Rectal smooth muscle tissue (tissue), 1 donor: ENCODE data around the gene DTWD1.
A peak's percentile ranks its signal among the peaks of the same experiment; 100 is the strongest.

Experiments
- H3K27ac ChIP-seq: one replicate; pipeline ENCODE4 v1.7.0; 2013; ENCODE audit warnings: low read depth, low read length, inconsistent platforms
- H3K27me3 ChIP-seq: one replicate; pipeline ENCODE4 v1.7.0; 2013; ENCODE audit warnings: low read length; ENCODE audit not compliant: control insufficient read depth, insufficient read depth
- H3K36me3 ChIP-seq: one replicate; pipeline ENCODE4 v1.7.0; 2013; ENCODE audit warnings: low read length; ENCODE audit not compliant: control insufficient read depth, insufficient read depth
- H3K4me1 ChIP-seq: one replicate; pipeline ENCODE4 v1.7.0; 2013; ENCODE audit warnings: low read length; ENCODE audit not compliant: control insufficient read depth, insufficient read depth
- H3K4me3 ChIP-seq: one replicate; pipeline ENCODE4 v1.7.0; 2013; ENCODE audit warnings: low read length
- H3K9ac ChIP-seq: one replicate; pipeline ENCODE4 v1.7.0; 2013; ENCODE audit warnings: low read length

The DTWD1 gene

GRCh38 chr15:49621887-49622286 is 1.0 kb downstream of the DTWD1 start:
- H3K27me3 ChIP-seq, result no peaks in the 10 kb centered on the region
- H3K9ac ChIP-seq, result no peak overlapping the region
- peak overlapping the region; percentile 96 for H3K27ac ChIP-seq
- H3K36me3 ChIP-seq, result peaks cover 4% of the 10 kb centered on the region
- H3K4me1 ChIP-seq, result peaks cover 14% of the 10 kb centered on the region
- H3K4me3 ChIP-seq, result peak overlapping the region; percentile 81

GRCh38 chr15:49622561-49622960 is 1.7 kb downstream of the DTWD1 start:
- H3K36me3 ChIP-seq, result peaks cover 4% of the 10 kb centered on the region
- no peak overlapping the region for H3K4me3 ChIP-seq
- no peak overlapping the region for H3K27ac ChIP-seq
- no peak overlapping the region for H3K9ac ChIP-seq
- H3K27me3 ChIP-seq, result no peaks in the 10 kb centered on the region
- H3K4me1 ChIP-seq, result peaks cover 16% of the 10 kb centered on the region

- no peaks in the 10 kb centered on the region for H3K27me3 ChIP-seq
- no peak overlapping the region for H3K27ac ChIP-seq
- H3K36me3 ChIP-seq, result peaks cover 4% of the 10 kb centered on the region
- H3K9ac ChIP-seq, result no peak overlapping the region
- H3K4me3 ChIP-seq, result no peak overlapping the region
- peaks cover 16% of the 10 kb centered on the region for H3K4me1 ChIP-seq
These were observed 3.2 kb downstream of the DTWD1 start for GRCh38 chr15:49624056-49624455.

GRCh38 chr15:49625460-49626036 is 4.7 kb downstream of the DTWD1 start:
- Histone ChIP-seq H3K9ac (no peak overlapping the region), H3K36me3 (peaks cover 4% of the 10 kb centered on the region), H3K27ac (no peak overlapping the region), H3K27me3 (no peaks in the 10 kb centered on the region), H3K4me3 (peak overlapping the region; percentile 16), H3K4me1 (peaks cover 9% of the 10 kb centered on the region)

GRCh38 chr15:49627407-49627877 is 6.6 kb downstream of the DTWD1 start:
- Histone ChIP-seq H3K4me1 (peaks cover 5% of the 10 kb centered on the region), H3K27ac (no peak overlapping the region), H3K27me3 (no peaks in the 10 kb centered on the region), H3K9ac (no peak overlapping the region), H3K4me3 (no peak overlapping the region), H3K36me3 (peaks cover 4% of the 10 kb centered on the region)

DNA sequence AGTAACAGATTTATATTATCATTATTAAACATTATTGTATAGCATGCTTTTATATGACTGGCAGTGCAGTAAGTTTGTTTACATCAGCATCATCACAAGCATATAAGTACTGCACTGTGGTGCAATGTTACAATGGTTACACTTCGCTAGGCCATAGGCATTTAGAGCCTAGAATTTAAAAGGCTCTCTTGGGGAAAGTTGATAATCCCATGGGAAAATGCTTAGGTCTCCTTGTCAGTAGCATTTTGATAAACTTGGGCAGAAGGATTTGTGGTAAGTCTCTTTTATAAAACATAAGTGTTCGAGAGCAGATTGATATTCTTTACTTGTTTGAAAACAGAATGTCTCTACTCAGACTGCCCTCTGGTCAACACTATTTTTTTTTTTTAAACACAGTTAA is 7.5 kb downstream of the DTWD1 start:
- Histone ChIP-seq H3K9ac (no peak overlapping the region), H3K27me3 (no peaks in the 10 kb centered on the region), H3K27ac (no peak overlapping the region), H3K36me3 (peaks cover 4% of the 10 kb centered on the region), H3K4me3 (no peak overlapping the region), H3K4me1 (peaks cover 3% of the 10 kb centered on the region)

DNA sequence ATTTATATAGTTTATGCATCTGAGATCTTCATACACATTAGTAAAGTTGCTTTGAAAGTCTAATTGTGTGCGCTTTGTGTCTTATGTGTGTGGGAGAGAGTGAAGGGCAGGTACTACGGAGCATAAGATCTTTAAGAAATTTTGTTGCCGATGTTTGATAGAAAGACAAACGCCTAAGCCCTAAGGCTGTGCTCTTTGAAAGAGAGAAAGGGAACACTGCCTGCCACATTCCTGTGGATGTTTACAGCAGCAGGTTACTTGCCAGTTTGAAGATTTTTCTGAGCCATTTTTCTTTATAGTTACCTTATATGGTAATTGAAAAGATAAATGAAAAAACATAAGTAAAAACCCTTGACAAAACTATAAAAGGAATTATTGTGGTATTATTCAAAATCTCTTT is 17.0 kb downstream of the DTWD1 start:
- Histone ChIP-seq H3K4me3 (no peak overlapping the region), H3K9ac (no peak overlapping the region), H3K27ac (no peak overlapping the region), H3K27me3 (no peaks in the 10 kb centered on the region), H3K36me3 (no peaks in the 10 kb centered on the region), H3K4me1 (no peaks in the 10 kb centered on the region)

GRCh38 chr15:49644364-49644794 is 23.5 kb downstream of the DTWD1 start:
- Histone ChIP-seq H3K27ac (no peak overlapping the region), H3K4me1 (peaks cover 11% of the 10 kb centered on the region), H3K27me3 (no peaks in the 10 kb centered on the region)

GRCh38 chr15:49645277-49645676 is 24.4 kb downstream of the DTWD1 start:
- Histone ChIP-seq H3K4me3 (no peak overlapping the region), H3K27ac (no peak overlapping the region), H3K27me3 (no peaks in the 10 kb centered on the region), H3K9ac (no peak overlapping the region), H3K36me3 (peaks cover 3% of the 10 kb centered on the region), H3K4me1 (peaks cover 11% of the 10 kb centered on the region)

More at GRCh38 chr15:49644364-49644794, 23.5 kb downstream of the DTWD1 start:
- H3K4me3 ChIP-seq, result no peak overlapping the region
- H3K36me3 ChIP-seq, result peaks cover 3% of the 10 kb centered on the region
- no peak overlapping the region for H3K9ac ChIP-seq

- Histone ChIP-seq H3K27me3 (no peaks in the 10 kb centered on the region), H3K4me3 (no peak overlapping the region), H3K4me1 (peaks cover 11% of the 10 kb centered on the region), H3K36me3 (peaks cover 3% of the 10 kb centered on the region), H3K27ac (no peak overlapping the region), H3K9ac (no peak overlapping the region)
These were observed 25.1 kb downstream of the DTWD1 start for GRCh38 chr15:49645941-49646340.

DNA sequence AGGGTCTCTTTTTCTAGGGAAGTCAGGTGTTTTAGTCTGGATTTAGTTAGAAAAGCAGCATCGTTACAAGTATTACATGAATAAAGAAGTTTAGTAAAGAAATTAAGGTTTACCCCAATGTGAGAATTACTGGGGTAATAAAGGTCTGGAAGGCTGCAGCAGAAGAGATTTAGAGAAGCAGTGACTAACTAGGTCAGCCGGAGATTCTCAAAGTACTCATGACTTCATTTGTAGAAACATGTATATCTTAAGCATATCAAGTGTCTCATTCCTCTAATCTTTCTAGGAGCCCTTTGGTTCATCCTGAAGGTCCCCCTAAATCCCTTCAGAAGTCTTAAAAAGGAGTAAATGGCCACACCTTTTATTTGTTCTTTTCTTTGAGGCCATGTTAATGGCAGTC is 26.0 kb downstream of the DTWD1 start:
- H3K27ac ChIP-seq, result no peak overlapping the region

DNA sequence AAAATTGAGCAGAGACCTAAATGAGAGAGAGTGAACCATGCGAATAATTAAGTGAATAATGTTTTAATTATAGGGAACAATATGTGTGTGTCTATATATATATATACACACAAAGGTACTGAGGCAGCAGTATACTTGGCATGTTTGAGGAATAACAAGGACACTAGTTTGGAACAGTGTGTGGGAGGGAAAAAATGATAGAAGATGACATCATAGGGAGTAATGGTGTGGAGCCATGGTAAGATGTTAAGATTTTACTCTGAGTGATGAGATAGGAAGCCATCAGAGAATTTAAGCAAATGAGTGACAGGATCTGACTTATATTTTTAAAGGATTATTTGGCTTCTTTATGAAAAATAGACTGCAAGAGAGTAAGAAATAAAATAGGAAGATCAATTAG is 29.1 kb downstream of the DTWD1 start:
- Histone ChIP-seq H3K4me1 (peaks cover 10% of the 10 kb centered on the region), H3K36me3 (no peaks in the 10 kb centered on the region), H3K4me3 (no peak overlapping the region)

More for the DNA sequence above, 26.0 kb downstream of the DTWD1 start:
- Histone ChIP-seq H3K9ac (no peak overlapping the region), H3K27me3 (no peaks in the 10 kb centered on the region), H3K36me3 (peaks cover 3% of the 10 kb centered on the region), H3K4me3 (no peak overlapping the region), H3K4me1 (peaks cover 11% of the 10 kb centered on the region)

DNA sequence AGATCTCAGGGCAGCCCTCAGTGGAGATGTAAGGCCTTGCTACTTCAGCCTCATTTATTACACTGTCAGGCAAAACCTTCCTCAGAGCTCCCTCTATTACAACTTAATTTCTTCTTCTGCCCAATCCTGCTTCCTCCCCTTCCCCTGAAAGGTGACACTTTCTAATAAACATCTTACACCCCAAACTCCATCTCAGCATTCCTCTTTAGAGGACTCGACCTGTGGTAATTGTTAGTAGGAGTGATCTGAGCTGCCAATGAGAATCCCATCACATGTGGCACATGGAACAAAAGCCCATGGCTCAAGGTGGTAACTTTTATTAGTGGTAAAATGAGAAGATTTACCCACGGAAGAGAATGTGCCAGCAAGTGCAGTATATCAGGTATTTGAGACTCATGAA is 29.8 kb downstream of the DTWD1 start:
- Histone ChIP-seq H3K27me3 (no peaks in the 10 kb centered on the region), H3K27ac (no peak overlapping the region), H3K4me1 (peaks cover 4% of the 10 kb centered on the region), H3K36me3 (no peaks in the 10 kb centered on the region), H3K9ac (no peak overlapping the region), H3K4me3 (no peak overlapping the region)

More for the DNA sequence above, 29.1 kb downstream of the DTWD1 start:
- no peak overlapping the region for H3K27ac ChIP-seq
- no peak overlapping the region for H3K9ac ChIP-seq
- H3K27me3 ChIP-seq, result no peaks in the 10 kb centered on the region
